CD14-positive monocyte (primary cell): ENCODE data around the gene EPHB2. TPM values are rescaled to one million over a fixed set of nuclear protein-coding genes. Genes with fewer than 3 reads are reported as not detected.

Source experiments
- DNase-seq, 3 donors: peaks; one replicate each; pipeline ENCODE4 v3.0.0-alpha.2; 2011 to 2022
- H2AFZ ChIP-seq: 2 replicates; pipeline ENCODE4 v1.6.0; 2012; ENCODE audit warnings: mild to moderate bottlenecking, low read depth, low read length, inconsistent platforms; ENCODE audit not compliant: insufficient read depth, poor library complexity, severe bottlenecking
- H3K27ac ChIP-seq, 2 donors: 1 replicate in 1 of 2; 2 replicates in 1 of 2; pipeline ENCODE4 v1.5.1; 2012 to 2013; ENCODE audit warnings: low read length in 2 of 2, control low read depth in 1 of 2, inconsistent platforms in 1 of 2, low read depth in 1 of 2, mild to moderate bottlenecking in 1 of 2
- H3K27me3 ChIP-seq, 2 donors: one replicate each; pipeline versions ENCODE4 v1.6.0 to v1.6.1; 2011 to 2013; ENCODE audit warnings: low read length in 2 of 2; ENCODE audit not compliant: control insufficient read depth in 2 of 2, insufficient read depth in 2 of 2
- H3K36me3 ChIP-seq, 2 donors: replicated peaks in 1 of 2; 1 replicate in 1 of 2; 2 replicates in 1 of 2; pipeline versions ENCODE4 v1.5.1 to v1.6.1; 2012 to 2013; ENCODE audit warnings: low read length in 2 of 2, control low read depth in 1 of 2, inconsistent platforms in 1 of 2, mild to moderate bottlenecking in 1 of 2; ENCODE audit not compliant: insufficient read depth in 2 of 2, control insufficient read depth in 1 of 2
- H3K4me1 ChIP-seq, 2 donors: 1 replicate in 1 of 2; 2 replicates in 1 of 2; pipeline versions ENCODE4 v1.5.1 to v1.6.1; 2012 to 2013; ENCODE audit warnings: low read length in 2 of 2, control low read depth in 1 of 2, inconsistent platforms in 1 of 2, mild to moderate bottlenecking in 1 of 2, moderate library complexity in 1 of 2; ENCODE audit not compliant: insufficient read depth in 2 of 2, control insufficient read depth in 1 of 2
- H3K4me2 ChIP-seq: replicated peaks from 2 replicates; pipeline ENCODE3; 2012; ENCODE audit warnings: low read length, moderate library complexity, mild to moderate bottlenecking; ENCODE audit not compliant: poor library complexity, severe bottlenecking; ENCODE audit errors: extremely low read depth
- H3K4me3 ChIP-seq, 3 experiments: fragments of 200-600 bp in 1 of 3; sonication (generic) in 1 of 3; replicated peaks in 1 of 3; 1 replicate in 2 of 3; 2 replicates in 1 of 3; pipeline ENCODE4 v1.5.1; 2011 to 2013; ENCODE audit warnings: low read length in 3 of 3, mild to moderate bottlenecking in 3 of 3, control low read depth in 2 of 3, low read depth in 2 of 3, inconsistent platforms in 1 of 3, moderate library complexity in 1 of 3
- H3K79me2 ChIP-seq: 2 replicates; pipeline ENCODE4 v1.6.0; 2012; ENCODE audit warnings: mild to moderate bottlenecking, control low read depth, inconsistent platforms, low read length, moderate library complexity; ENCODE audit not compliant: insufficient read depth
- H3K9ac ChIP-seq: 2 replicates; pipeline ENCODE4 v1.6.0; 2017; ENCODE audit warnings: low read length, mild to moderate bottlenecking; ENCODE audit not compliant: insufficient read depth, poor library complexity, severe bottlenecking
- H3K9me3 ChIP-seq, 2 donors: replicated peaks in 1 of 2; 1 replicate in 1 of 2; 2 replicates in 1 of 2; pipeline versions ENCODE4 v1.5.1 to v1.6.1; 2012 to 2013; ENCODE audit warnings: low read length in 2 of 2, control low read depth in 1 of 2; ENCODE audit not compliant: control insufficient read depth in 1 of 2, insufficient read depth in 1 of 2
- H4K20me1 ChIP-seq: 2 replicates; pipeline ENCODE4 v1.6.0; 2012; ENCODE audit warnings: mild to moderate bottlenecking, low read length, control low read depth, moderate library complexity; ENCODE audit not compliant: insufficient read depth
- H3K27ac Mint-ChIP-seq, 7 donors: one replicate each; pipeline ENCODE4 v1.8.0; 2020; ENCODE audit warnings: mild to moderate bottlenecking in 7 of 7, mixed read lengths in 7 of 7, moderate library complexity in 6 of 7, inconsistent platforms in 2 of 7
- H3K27me3 Mint-ChIP-seq, 3 donors: one replicate each; pipeline ENCODE4 v1.8.0; 2021 to 2022; ENCODE audit warnings: low read depth in 3 of 3, mild to moderate bottlenecking in 3 of 3, mixed read lengths in 3 of 3, moderate library complexity in 3 of 3, inconsistent platforms in 1 of 3
- H3K36me3 Mint-ChIP-seq, 2 donors: one replicate each; pipeline ENCODE4 v1.8.0; 2020; ENCODE audit warnings: mixed read lengths in 2 of 2, inconsistent platforms in 1 of 2, mild to moderate bottlenecking in 1 of 2
- H3K4me1 Mint-ChIP-seq: one replicate; pipeline ENCODE4 v1.8.0; 2020; ENCODE audit warnings: mild to moderate bottlenecking, mixed read lengths
- H3K4me3 Mint-ChIP-seq, 2 donors: one replicate each; pipeline ENCODE4 v1.8.0; 2020; ENCODE audit warnings: mild to moderate bottlenecking in 2 of 2, mixed read lengths in 2 of 2, moderate library complexity in 1 of 2
- H3K9me3 Mint-ChIP-seq, 7 donors: one replicate each; pipeline ENCODE4 v1.8.0; 2020 to 2022; ENCODE audit warnings: mixed read lengths in 7 of 7, mild to moderate bottlenecking in 6 of 7, moderate library complexity in 6 of 7, inconsistent platforms in 2 of 7
- CTCF ChIP-seq: fragments of 200-600 bp; IDR thresholded peaks from one replicate; pipeline ENCODE4 v1.8.0; 2022; ENCODE audit warnings: antibody characterized with exemption, mild to moderate bottlenecking
- WGBS: methylation state at CpG from one replicate; pipeline ENCODE4 v1.1.5; 2013; ENCODE audit warnings: missing lambda C conversion rate; ENCODE audit not compliant: insufficient coverage; 5-methylcytosine and 5-hydroxymethylcytosine counted together
- intact Hi-C, 2 donors: fragments of 100-400 bp; cut with micrococcal nuclease; formaldehyde crosslinking; loops; one replicate each; pipeline versions ENCODE4 v1.15.0 to v1.15.1; 2023
- polyA plus RNA-seq, 3 donors: library from polyadenylated mRNA; depleted of rRNA in 1 of 3; unstranded in 2 of 3; stranded (reverse) in 1 of 3; fragments of 300-500 nt in 2 of 3; fragments of >200 nt in 1 of 3; fragmentation: Illumina TruSeq in 2 of 3; gene quantifications; 1 replicate in 2 of 3; 2 replicates in 1 of 3; pipeline ENCODE4 v1.2.3, GENCODE V29; 2012 to 2021

The EPHB2 gene
- polyA plus RNA-seq, 3 donors: 2.9 to 5.6 (median 3.4) TPM

- H3K4me1 ChIP-seq: no peaks in the 10 kb centered on the region
- no peak overlapping the region for H3K27ac ChIP-seq
- no peaks in the 10 kb centered on the region for H3K9me3 Mint-ChIP-seq
- no peak overlapping the region for H3K4me2 ChIP-seq
- H3K36me3 Mint-ChIP-seq: no peaks in the 10 kb centered on the region
- TF ChIP-seq CTCF: no peak
- intact Hi-C loops: no loop called here
- no peaks in the 10 kb centered on the region for H4K20me1 ChIP-seq
- no peak overlapping the region for H2AFZ ChIP-seq
- no peaks in the 10 kb centered on the region for H3K9me3 ChIP-seq
- no peak overlapping the region for H3K4me3 ChIP-seq
- no peaks in the 10 kb centered on the region for H3K4me1 Mint-ChIP-seq
- 79% methylated on average over 3 of the region's 6 CpGs for WGBS
- no peak for DNase-seq
- H3K4me3 Mint-ChIP-seq: no peak overlapping the region
- H3K27ac Mint-ChIP-seq: no peak overlapping the region
- peaks cover 2 to 8% (median 3%) of the 10 kb centered on the region in 3 donors for H3K27me3 Mint-ChIP-seq
- no peaks in the 10 kb centered on the region for H3K27me3 ChIP-seq
- H3K36me3 ChIP-seq: no peaks in the 10 kb centered on the region
- H3K9ac ChIP-seq: no peak overlapping the region
- H3K79me2 ChIP-seq: no peaks in the 10 kb centered on the region
These were observed 93.8 kb downstream of the EPHB2 start for GRCh38 chr1:22804406-22804805.

GRCh38 chr1:22804969-22805671 is 94.5 kb downstream of the EPHB2 start:
- WGBS: 71% methylated on average over 1 of the region's 7 CpGs
- Histone ChIP-seq H3K9ac (no peak overlapping the region), H2AFZ (no peak overlapping the region), H3K27ac (no peak overlapping the region), H3K4me1 (no peaks in the 10 kb centered on the region), H3K36me3 (no peaks in the 10 kb centered on the region), H3K27me3 (no peaks in the 10 kb centered on the region), H4K20me1 (no peaks in the 10 kb centered on the region), H3K9me3 (no peaks in the 10 kb centered on the region), H3K79me2 (no peaks in the 10 kb centered on the region), H3K4me2 (no peak overlapping the region), H3K4me3 (no peak overlapping the region)
- Mint-ChIP-seq H3K4me3 (no peak overlapping the region), H3K36me3 (no peaks in the 10 kb centered on the region), H3K27me3 (peaks cover 2 to 8% (median 3%) of the 10 kb centered on the region in 3 donors), H3K27ac (no peak overlapping the region), H3K4me1 (no peaks in the 10 kb centered on the region), H3K9me3 (no peaks in the 10 kb centered on the region)
- intact Hi-C loops: no loop called here
- no peak for DNase-seq
- no peak for TF ChIP-seq CTCF
